K562 (cell line): ENCODE data around the gene CCDC106. TPM values are rescaled to one million over a fixed set of nuclear protein-coding genes. Genes with fewer than 3 reads are reported as not detected.

Experiments used
- ATAC-seq: fragments of 200-7000 bp; cut with Tn5 transposase; 3 replicates; pipeline ENCODE4 v1.9.1; 2020; ENCODE audit warnings: moderate library complexity
- BruUV-seq: library from RNA; stranded (reverse); fragments of 400-500 nt; replicated peaks from 2 replicates; lab custom pipeline; 2021; lab: Mats Ljungman, UMichigan
- CTCF ChIA-PET: fragments of 300-600 bp; formaldehyde crosslinking; extraction: SDS; loops from one replicate; lab custom pipeline; 2021; ENCODE audit warnings: low intra/inter-chr PET ratio; lab: Yijun Ruan, JAX
- POLR2A ChIA-PET: fragments of 300-600, 350-650 bp; sonication (Branson Sonifier 250); formaldehyde crosslinking; extraction: SDS; loops from one replicate; lab custom pipeline; 2021; ENCODE audit warnings: antibody characterized with exemption, inconsistent platforms; lab: Yijun Ruan, JAX
- DNase-seq, 4 experiments: peaks; one replicate each; pipeline versions ENCODE4 v3.0.0 to v3.0.0-alpha.2; 2011 to 2018; ENCODE audit warnings: low spot score in 3 of 4, mixed read lengths in 3 of 4; ENCODE audit errors: extremely low read depth in 1 of 4
- FAIRE-seq: peaks from 2 replicates; lab custom pipeline; 2011; peaks lifted over from hg19 to GRCh38; lab: Jason Lieb, UNC
- H2AFZ ChIP-seq: 2 replicates; pipeline ENCODE4 v1.6.0; 2011; ENCODE audit warnings: low read depth, low read length, control low read depth, inconsistent platforms
- H3K27ac ChIP-seq: fragments of 200-600 bp; 3 replicates; pipeline ENCODE4 v1.8.0; 2011; ENCODE audit warnings: low read depth, mild to moderate bottlenecking, control low read depth, inconsistent platforms, low read length, moderate library complexity, mixed read lengths; ENCODE audit errors: extremely low read depth
- H3K27me3 ChIP-seq, 2 experiments: fragments of 300-600 bp in 1 of 2; 2 replicates in 1 of 2; 3 replicates in 1 of 2; pipeline versions ENCODE4 v1.6.0 to v1.8.0; 2011; ENCODE audit warnings: inconsistent platforms in 2 of 2, low read length in 2 of 2, mild to moderate bottlenecking in 1 of 2, mixed read lengths in 1 of 2, moderate library complexity in 1 of 2; ENCODE audit not compliant: control insufficient read depth in 2 of 2, insufficient read depth in 2 of 2
- H3K36me3 ChIP-seq: fragments of 300-600 bp; 3 replicates; pipeline ENCODE4 v1.8.0; 2011; ENCODE audit warnings: mild to moderate bottlenecking, low read length, inconsistent platforms; ENCODE audit not compliant: control insufficient read depth, insufficient read depth
- H3K4me1 ChIP-seq, 2 experiments: fragments of 200-600 bp in 1 of 2; replicated peaks in 1 of 2; 2 replicates in 1 of 2; 3 replicates in 1 of 2; pipeline versions ENCODE4 v1.5.1 to v1.8.0; 2011; ENCODE audit warnings: inconsistent platforms in 2 of 2, low read length in 2 of 2, mild to moderate bottlenecking in 1 of 2, mixed read lengths in 1 of 2, moderate library complexity in 1 of 2; ENCODE audit not compliant: control insufficient read depth in 2 of 2, insufficient read depth in 2 of 2
- H3K4me2 ChIP-seq: 2 replicates; pipeline ENCODE4 v1.6.1; 2011; ENCODE audit warnings: low read length, control low read depth, inconsistent platforms, mixed read lengths; ENCODE audit not compliant: insufficient read depth
- H3K4me3 ChIP-seq: fragments of 200-600 bp; sonication (generic), shearing (Covaris generic); 2 replicates; pipeline ENCODE4 v1.5.1; 2016; ENCODE audit warnings: control low read depth, inconsistent platforms
- H3K79me2 ChIP-seq: fragments of 200-600 bp; 3 replicates; pipeline ENCODE4 v1.8.0; 2011; ENCODE audit warnings: low read length, inconsistent platforms; ENCODE audit not compliant: control insufficient read depth, insufficient read depth
- H3K9ac ChIP-seq, 2 experiments: 2 replicates each; pipeline versions ENCODE4 v1.6.0 to v1.6.1; 2011; ENCODE audit warnings: low read depth in 2 of 2, low read length in 2 of 2, control low read depth in 1 of 2, inconsistent platforms in 1 of 2, mild to moderate bottlenecking in 1 of 2, mixed read lengths in 1 of 2; ENCODE audit not compliant: insufficient read depth in 1 of 2
- H3K9me1 ChIP-seq: one replicate; pipeline ENCODE4 v1.6.0; 2011; ENCODE audit warnings: inconsistent platforms, mild to moderate bottlenecking, low read length, moderate library complexity; ENCODE audit not compliant: control insufficient read depth, insufficient read depth
- H3K9me3 ChIP-seq: replicated peaks from 2 replicates; pipeline ENCODE4 v1.5.1; 2011; ENCODE audit warnings: low read depth, low read length, inconsistent platforms; ENCODE audit not compliant: control insufficient read depth, insufficient read depth
- H4K20me1 ChIP-seq: replicated peaks from 2 replicates; pipeline ENCODE4 v1.6.1; 2011; ENCODE audit warnings: low read length, inconsistent platforms, mixed read lengths; ENCODE audit not compliant: control insufficient read depth, insufficient read depth
- ARID1B ChIP-seq: fragments of 450-650 bp; IDR thresholded peaks from 2 replicates; pipeline ENCODE4 v1.6.1; 2016; ENCODE audit warnings: antibody characterized with exemption, mild to moderate bottlenecking, inconsistent platforms
- CAMTA2 ChIP-seq: fragments of 250-450 bp; sonication (Bioruptor Pico); conservative IDR thresholded peaks from 2 replicates; pipeline ENCODE4 v1.5.1; 2022
- CBFA2T2 ChIP-seq: fragments of 450-650 bp; conservative IDR thresholded peaks from 2 replicates; pipeline ENCODE4 v1.6.1; 2017; ENCODE audit warnings: mild to moderate bottlenecking
- CBFA2T3 ChIP-seq: fragments of 450-650 bp; IDR thresholded peaks from 2 replicates; pipeline ENCODE4 v1.6.1; 2017
- CHCHD3 ChIP-seq: fragments of 250-450 bp; sonication (Bioruptor Pico); IDR thresholded peaks from 2 replicates; pipeline ENCODE4 v2.1.2; 2022; ENCODE audit warnings: mild to moderate bottlenecking
- ERF ChIP-seq: fragments of 450-650 bp; formaldehyde crosslinking; IDR thresholded peaks from 2 replicates; pipeline ENCODE4 v1.4.0; 2020; ENCODE audit warnings: mild to moderate bottlenecking, mixed read lengths
- GABPA ChIP-seq: fragments of 200-800 bp; sonication (Bioruptor generic); conservative IDR thresholded peaks from 2 replicates; pipeline ENCODE4 v1.6.1; 2016; ENCODE audit warnings: low read depth, missing genetic modification characterization, missing compliant biosample characterization
- KLF10 ChIP-seq: fragments of 250-450 bp; sonication (Bioruptor Pico); IDR thresholded peaks from 2 replicates; pipeline ENCODE4 v1.6.1; 2021; ENCODE audit warnings: matching md5 sums
- PRPF4 ChIP-seq: fragments of 200-400 bp; formaldehyde crosslinking; IDR thresholded peaks from one replicate; pipeline ENCODE4 v1.6.1; 2017; ENCODE audit warnings: low read length, low read depth, mild to moderate bottlenecking; ENCODE audit not compliant: insufficient read depth, poor library complexity, severe bottlenecking
- SMARCA4 ChIP-seq: fragments of 450-650 bp; IDR thresholded peaks from 2 replicates; pipeline ENCODE4 v1.6.1; 2016
- SRF ChIP-seq, 2 experiments: fragments of 250-450, 450-650 bp in 1 of 2; sonication (Bioruptor Pico) in 1 of 2; sonication (generic) in 1 of 2; formaldehyde crosslinking; IDR thresholded peaks; 2 replicates each; pipeline versions ENCODE4 v1.5.0 to v1.5.1; 2020 to 2022; ENCODE audit warnings: mild to moderate bottlenecking in 1 of 2, missing genetic modification reagents in 1 of 2
- TAL1 ChIP-seq: fragments of 450-650 bp; IDR thresholded peaks from 2 replicates; pipeline ENCODE4 v1.6.1; 2016; ENCODE audit warnings: mild to moderate bottlenecking
- TCF3 ChIP-seq: sonication (generic); formaldehyde crosslinking; IDR thresholded peaks from 2 replicates; pipeline ENCODE4 v1.4.0; 2020; ENCODE audit warnings: mild to moderate bottlenecking, missing genetic modification reagents
- TEAD4 ChIP-seq, 2 experiments: sonication (generic) in 1 of 2; formaldehyde crosslinking in 1 of 2; IDR thresholded peaks; 2 replicates each; pipeline versions ENCODE4 v1.6.1 to v1.8.0; 2012 to 2022; ENCODE audit warnings: borderline replicate concordance in 1 of 2, inconsistent platforms in 1 of 2, low read length in 1 of 2, mild to moderate bottlenecking in 1 of 2, missing genetic modification reagents in 1 of 2
- TRIM28 ChIP-seq: fragments of 450-650 bp; IDR thresholded peaks from 2 replicates; pipeline ENCODE4 v1.6.1; 2017
- ZFP1 ChIP-seq: fragments of 450-650 bp; formaldehyde crosslinking; IDR thresholded peaks from 2 replicates; pipeline ENCODE4 v1.4.0; 2020; ENCODE audit warnings: mild to moderate bottlenecking, mixed read lengths
- ZNF444 ChIP-seq: fragments of 250-450 bp; sonication (Bioruptor Pico); IDR thresholded peaks from 2 replicates; pipeline ENCODE4 v1.4.0; 2020; ENCODE audit warnings: mild to moderate bottlenecking, moderate library complexity
- ZNF75A ChIP-seq: fragments of 450-650 bp; formaldehyde crosslinking; IDR thresholded peaks from 2 replicates; pipeline ENCODE4 v1.4.0; 2020; ENCODE audit warnings: mild to moderate bottlenecking
- ZNF780A ChIP-seq: fragments of 250-450 bp; sonication (Bioruptor Pico); IDR thresholded peaks from 2 replicates; pipeline ENCODE4 v1.5.0; 2021; ENCODE audit warnings: mild to moderate bottlenecking
- WGBS: fragments of 100-300 bp; shearing (Covaris generic); methylation state at CpG from one replicate; pipeline ENCODE4 v1.1.6; 2016; ENCODE audit warnings: low coverage, mixed read lengths; ENCODE audit not compliant: insufficient coverage; ENCODE audit errors: missing lambda C conversion rate; 5-methylcytosine and 5-hydroxymethylcytosine counted together
- in situ Hi-C: fragments of 300-500 bp; cut with MboI; formaldehyde crosslinking; loops from 4 replicates; pipeline ENCODE4 v1.15.0; 2018; ENCODE audit warnings: inconsistent platforms, mixed read lengths
- intact Hi-C: fragments of 100-400 bp; cut with micrococcal nuclease; formaldehyde crosslinking; loops from 2 replicates; pipeline ENCODE4 v1.14.2; 2022
- polyA plus RNA-seq, 8 experiments: library from polyadenylated mRNA; depleted of rRNA in 4 of 8; stranded (reverse) in 5 of 8; unstranded in 3 of 8; fragments of >200 nt; fragmentation: Nextera tagmentation in 2 of 8; fragmentation: Illumina TruSeq in 1 of 8; extraction: Ambion mirVana in 2 of 8; extraction: Trizol in 1 of 8; gene quantifications; 2 replicates each; pipeline versions ENCODE4 v1.2.1 to v1.2.3, GENCODE V29; 2011 to 2014; ENCODE audit warnings: inconsistent platforms in 1 of 8, missing spikeins in 1 of 8
- total RNA-seq, 7 experiments: library from RNA; depleted of rRNA in 6 of 7; stranded (reverse); fragments of >200 nt in 6 of 7; fragmentation: Illumina TruSeq in 2 of 7; extraction: Trizol in 2 of 7; gene quantifications; 2 replicates each; pipeline versions ENCODE4 v1.2.1 to v1.2.3, GENCODE V29; 2011 to 2021; ENCODE audit warnings: low replicate concordance in 1 of 7
- TF ChIP-seq, protein P1 (sequence below): fragments of 450-650 bp; IDR thresholded peaks from 2 replicates; pipeline ENCODE4 v1.7.0; 2016; ENCODE audit warnings: borderline replicate concordance
- TF ChIP-seq, protein P2 (sequence below): fragments of 250-450 bp; sonication (Bioruptor Pico); IDR thresholded peaks from 2 replicates; pipeline ENCODE4 v1.5.1; 2021; ENCODE audit warnings: mild to moderate bottlenecking

Gene CCDC106
- total and polyA plus RNA-seq, 9 of the 15 experiments (the other 6 are each of a cell fraction or from before 2014, with no cell fraction given): 0.10 to 27.5 (median 15.0) TPM; not detected in 1

DNA sequence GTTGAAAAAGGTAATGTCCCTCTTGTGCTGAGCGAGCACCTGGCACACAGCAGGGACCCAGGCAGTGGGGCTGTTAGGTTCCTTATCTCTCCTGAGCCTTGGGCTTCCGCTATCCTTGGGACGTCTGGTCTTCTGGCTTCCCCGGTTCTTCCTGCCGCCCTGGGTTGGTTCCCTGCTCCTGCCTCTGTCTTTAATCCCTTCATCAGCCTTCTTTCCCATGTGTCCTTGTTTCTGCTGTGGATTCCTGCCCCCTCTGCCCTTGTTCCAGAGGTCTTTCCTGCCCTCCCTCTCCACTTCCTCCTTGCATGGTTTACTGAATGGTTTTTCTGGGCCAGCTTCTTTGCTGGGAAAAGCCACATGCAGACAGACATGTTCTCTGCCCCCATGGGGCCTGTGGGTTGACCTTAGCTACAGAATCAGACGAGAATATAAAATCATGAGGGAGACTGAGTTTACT is 29.6 kb downstream of the CCDC106 start:
- peaks cover 35 to 67% of the 10 kb centered on the region in 2 experiments for H3K4me1 ChIP-seq
- ChIA-PET CTCF (no interaction called here), POLR2A (interaction anchor here (0.7 to 1.6 kb wide), 3 partner anchors 23 to 116 kb away, joined by 3 read pairs; partner anchors contain the start of gene U2AF2)
- FAIRE-seq (no peak), DNase-seq (peak in 3 of 4 experiments; percentile 31 to 69 (median 50)), ATAC-seq (0 out of 3 replicates have a peak, but pooled peaks have one; percentile 8)
- peak overlapping the region; percentile 81 to 88 for H3K9ac ChIP-seq
- WGBS: 9% methylated on average over 6 of the region's 6 CpGs
- peaks cover 83% of the 10 kb centered on the region; the same call in 2 of the 3 replicates for H3K36me3 ChIP-seq
- H3K27ac ChIP-seq: peak overlapping the region; percentile 54
- peaks cover 6% of the 10 kb centered on the region for H3K9me1 ChIP-seq
- peak overlapping the region; percentile 89 for H3K4me2 ChIP-seq
- H3K79me2 ChIP-seq: peaks cover 86% of the 10 kb centered on the region
- no peaks in the 10 kb centered on the region for H3K27me3 ChIP-seq
- in situ Hi-C loops (no loop called here), intact Hi-C loops (no loop called here)
- BruUV-seq: no TSS peak
- no peaks in the 10 kb centered on the region for H3K9me3 ChIP-seq
- peaks cover 33% of the 10 kb centered on the region for H4K20me1 ChIP-seq
- no peak overlapping the region for H2AFZ ChIP-seq
- peak overlapping the region; percentile 83; the same call in 1 of the 2 replicates for H3K4me3 ChIP-seq
- TF ChIP-seq, protein P1, sequence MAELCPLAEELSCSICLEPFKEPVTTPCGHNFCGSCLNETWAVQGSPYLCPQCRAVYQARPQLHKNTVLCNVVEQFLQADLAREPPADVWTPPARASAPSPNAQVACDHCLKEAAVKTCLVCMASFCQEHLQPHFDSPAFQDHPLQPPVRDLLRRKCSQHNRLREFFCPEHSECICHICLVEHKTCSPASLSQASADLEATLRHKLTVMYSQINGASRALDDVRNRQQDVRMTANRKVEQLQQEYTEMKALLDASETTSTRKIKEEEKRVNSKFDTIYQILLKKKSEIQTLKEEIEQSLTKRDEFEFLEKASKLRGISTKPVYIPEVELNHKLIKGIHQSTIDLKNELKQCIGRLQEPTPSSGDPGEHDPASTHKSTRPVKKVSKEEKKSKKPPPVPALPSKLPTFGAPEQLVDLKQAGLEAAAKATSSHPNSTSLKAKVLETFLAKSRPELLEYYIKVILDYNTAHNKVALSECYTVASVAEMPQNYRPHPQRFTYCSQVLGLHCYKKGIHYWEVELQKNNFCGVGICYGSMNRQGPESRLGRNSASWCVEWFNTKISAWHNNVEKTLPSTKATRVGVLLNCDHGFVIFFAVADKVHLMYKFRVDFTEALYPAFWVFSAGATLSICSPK: no peak
- TF ChIP-seq TAL1: peak; percentile 10; the same call in 1 of the 2 replicates
- no peak for TF ChIP-seq ZNF780A
- TF ChIP-seq CHCHD3 (CRISPR knock-in tag): no peak
- no peak for TF ChIP-seq ZNF444 (CRISPR knock-in tag)
- no peak for TF ChIP-seq KLF10 (CRISPR knock-in tag)
- TF ChIP-seq ARID1B: peak; percentile 27; the same call in 1 of the 2 replicates
- peak; percentile 56 for TF ChIP-seq CBFA2T3
- no peak for TF ChIP-seq GABPA (tag)
- TF ChIP-seq, protein P2, sequence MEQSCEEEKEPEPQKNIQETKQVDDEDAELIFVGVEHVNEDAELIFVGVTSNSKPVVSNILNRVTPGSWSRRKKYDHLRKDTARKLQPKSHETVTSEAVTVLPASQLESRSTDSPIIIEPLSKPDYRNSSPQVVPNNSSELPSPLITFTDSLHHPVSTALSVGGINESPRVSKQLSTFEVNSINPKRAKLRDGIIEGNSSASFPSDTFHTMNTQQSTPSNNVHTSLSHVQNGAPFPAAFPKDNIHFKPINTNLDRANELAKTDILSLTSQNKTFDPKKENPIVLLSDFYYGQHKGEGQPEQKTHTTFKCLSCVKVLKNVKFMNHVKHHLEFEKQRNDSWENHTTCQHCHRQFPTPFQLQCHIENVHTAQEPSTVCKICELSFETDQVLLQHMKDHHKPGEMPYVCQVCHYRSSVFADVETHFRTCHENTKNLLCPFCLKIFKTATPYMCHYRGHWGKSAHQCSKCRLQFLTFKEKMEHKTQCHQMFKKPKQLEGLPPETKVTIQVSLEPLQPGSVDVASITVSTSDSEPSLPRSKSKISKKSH (CRISPR knock-in tag): no peak
- TF ChIP-seq PRPF4: no peak
- TF ChIP-seq TEAD4 (IDR thresholded peaks at IDR 0.05; ENCODE audit: low read length): no peak
- no peak for TF ChIP-seq TEAD4 (CRISPR knock-in tag; IDR thresholded peaks at IDR 0.05; ENCODE audit: borderline replicate concordance)
- TF ChIP-seq TCF3 (CRISPR knock-in tag): peak; percentile 28; the same call in 1 of the 2 replicates
- TF ChIP-seq ERF (CRISPR knock-in tag): no peak
- TF ChIP-seq ZFP1: no peak
- TF ChIP-seq TRIM28: no peak
- TF ChIP-seq CBFA2T2: peak; percentile 26; the same call in 1 of the 2 replicates
- TF ChIP-seq ZNF75A: no peak
- peak in 1 of 2 experiments; percentile 40; a peak in 1 of 4 replicates for TF ChIP-seq SRF (CRISPR knock-in tag; IDR thresholded peaks at IDR 0.05)
- 0 out of 2 replicates have a peak, but pooled peaks have one; percentile 15 for TF ChIP-seq SMARCA4
- TF ChIP-seq CAMTA2 (CRISPR knock-in tag): no peak
